ENCODE results near the gene NEURL1. TPM values are rescaled to one million over a fixed set of nuclear protein-coding genes. Genes with fewer than 3 reads are reported as not detected.

Gene NEURL1
- total and polyA plus RNA-seq, 12 donors = 0.18 to 12.5 (median 2.3) TPM; not detected in 3

- no peak overlapping the region for H3K27ac ChIP-seq
- 91 to 100% (median 94%) methylated on average over 3 of the region's 3 CpGs; no CpG with 5 or more reads in 1 of the 4 donors for WGBS, 4 donors
- H3K4me3 ChIP-seq = no peak overlapping the region
- intact Hi-C loops (cut with DNase I) = no loop called here
- peak in 1 of 7 donors; percentile 29 for DNase-seq
- no peaks in the 10 kb centered on the region for H3K9me3 ChIP-seq (replicated peaks in 1 of 3)
- no peaks in the 10 kb centered on the region for H3K36me3 ChIP-seq (replicated peaks in 1 of 2)
- no peaks in the 10 kb centered on the region for H3K4me1 ChIP-seq (replicated peaks in 1 of 2)
- H3K27me3 ChIP-seq = no peaks in the 10 kb centered on the region
- TF ChIP-seq CTCF (IDR thresholded peaks at IDR 0.05) = no peak
- TF ChIP-seq POLR2A (IDR thresholded peaks at IDR 0.05) = no peak
These were observed 41.4 kb downstream of the NEURL1 start for GRCh38 chr10:103534621-103535498.

GRCh38 chr10:103535595-103535994 is 42.1 kb downstream of the NEURL1 start:
- 84 to 100% (median 94%) methylated on average over 2 of the region's 2 CpGs; no CpG with 5 or more reads in 1 of the 4 donors for WGBS, 4 donors
- DNase-seq = peak in 1 of 7 donors; percentile 43
- no peak for TF ChIP-seq POLR2A (IDR thresholded peaks at IDR 0.05)
- TF ChIP-seq CTCF (IDR thresholded peaks at IDR 0.05) = no peak

GRCh38 chr10:103539751-103540150 is 46.2 kb downstream of the NEURL1 start:
- whole genome bisulfite sequencing, 4 donors = 68 to 100% (median 78%) methylated on average over 1 of the region's 1 CpG
- Histone ChIP-seq H3K4me3 (no peak overlapping the region), H3K27me3 (no peaks in the 10 kb centered on the region), H3K27ac (no peak overlapping the region), H3K36me3 (replicated peaks in 1 of 2) (no peaks in the 10 kb centered on the region), H3K4me1 (replicated peaks in 1 of 2) (peaks cover 0 to 9% of the 10 kb centered on the region in 2 donors), H3K9me3 (replicated peaks in 1 of 3) (no peaks in the 10 kb centered on the region)
- TF ChIP-seq CTCF (IDR thresholded peaks at IDR 0.05) = no peak
- TF ChIP-seq POLR2A (IDR thresholded peaks at IDR 0.05) = no peak
- intact Hi-C loops (cut with DNase I) = no loop called here
- DNase-seq = no peak

More at GRCh38 chr10:103535595-103535994, 42.1 kb downstream of the NEURL1 start:
- Histone ChIP-seq H3K4me1 (replicated peaks in 1 of 2) (no peaks in the 10 kb centered on the region), H3K36me3 (replicated peaks in 1 of 2) (no peaks in the 10 kb centered on the region), H3K27ac (no peak overlapping the region), H3K4me3 (no peak overlapping the region), H3K27me3 (no peaks in the 10 kb centered on the region), H3K9me3 (replicated peaks in 1 of 3) (no peaks in the 10 kb centered on the region)
- intact Hi-C loops (cut with DNase I) = no loop called here

- peaks cover 0 to 9% of the 10 kb centered on the region in 2 donors for H3K4me1 ChIP-seq (replicated peaks in 1 of 2)
- H3K9me3 ChIP-seq (replicated peaks in 1 of 3) = no peaks in the 10 kb centered on the region
- no peaks in the 10 kb centered on the region for H3K36me3 ChIP-seq (replicated peaks in 1 of 2)
- no peak overlapping the region for H3K27ac ChIP-seq
- TF ChIP-seq POLR2A (IDR thresholded peaks at IDR 0.05) = no peak
- no peak for TF ChIP-seq CTCF (IDR thresholded peaks at IDR 0.05)
- 77 to 80% (median 78%) methylated on average over 4 of the region's 4 CpGs for whole genome bisulfite sequencing, 4 donors
- intact Hi-C loops (cut with DNase I) = no loop called here
- no peaks in the 10 kb centered on the region for H3K27me3 ChIP-seq
- no peak overlapping the region for H3K4me3 ChIP-seq
- DNase-seq = peak in 1 of 7 donors; percentile 48
These were observed 47.2 kb downstream of the NEURL1 start for GRCh38 chr10:103540722-103541121.
